ENCODE data around the gene MYL6B.
A peak's percentile ranks its signal among the peaks of the same experiment; 100 is the strongest.

The MYL6B gene

DNA sequence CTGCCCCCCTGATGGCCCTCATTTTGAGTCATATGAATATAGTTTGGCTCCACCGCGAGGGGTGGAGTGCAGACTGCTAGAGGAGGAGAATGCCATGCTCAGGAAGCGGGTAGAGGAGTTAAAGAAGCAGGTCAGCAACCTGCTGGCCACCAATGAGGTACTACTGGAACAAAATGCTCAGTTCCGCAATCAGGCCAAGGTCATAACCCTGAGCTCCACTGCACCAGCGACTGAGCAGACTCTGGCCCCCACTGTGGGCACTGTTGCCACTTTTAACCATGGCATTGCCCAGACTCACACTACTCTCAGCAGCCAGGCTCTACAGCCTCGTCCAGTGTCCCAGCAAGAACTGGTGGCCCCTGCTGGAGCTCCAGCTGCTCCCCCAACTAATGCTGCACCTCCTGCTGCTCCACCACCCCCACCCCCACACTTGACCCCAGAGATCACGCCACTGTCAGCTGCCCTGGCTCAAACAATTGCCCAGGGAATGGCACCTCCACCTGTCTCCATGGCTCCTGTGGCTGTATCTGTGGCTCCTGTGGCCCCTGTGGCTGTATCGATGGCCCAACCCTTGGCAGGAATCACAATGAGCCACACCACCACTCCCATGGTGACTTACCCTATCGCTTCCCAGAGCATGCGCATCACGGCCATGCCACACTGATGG lies 31.1 kb upstream of the MYL6B start:
- no peak for FAIRE-seq

DNA sequence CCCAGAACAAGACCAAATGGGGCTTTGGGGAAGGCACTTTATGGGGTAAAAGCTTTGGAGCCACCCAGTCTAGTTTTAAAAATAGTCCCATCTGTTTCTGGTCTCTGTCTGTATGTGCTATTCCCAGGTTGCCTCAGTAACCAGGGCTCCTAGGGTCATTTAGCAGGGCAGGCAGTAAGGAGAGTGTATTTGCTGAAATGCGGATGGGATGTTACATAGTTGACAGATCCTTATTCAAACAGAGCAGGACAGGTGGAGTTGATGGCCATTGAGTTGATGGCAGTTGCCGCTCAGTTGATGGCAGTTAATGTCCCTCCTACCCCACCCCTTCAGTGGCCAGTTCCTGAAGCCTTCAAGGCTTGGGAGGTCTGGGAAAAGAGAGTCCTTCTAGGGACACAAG lies 29.8 kb upstream of the MYL6B start:
- DNase-seq (ENCODE audit: insufficient read length, low spot score) (no peak), FAIRE-seq (no peak)

More for the DNA sequence above, 31.1 kb upstream of the MYL6B start:
- DNase-seq (ENCODE audit: insufficient read length, low spot score), result no peak

DNA sequence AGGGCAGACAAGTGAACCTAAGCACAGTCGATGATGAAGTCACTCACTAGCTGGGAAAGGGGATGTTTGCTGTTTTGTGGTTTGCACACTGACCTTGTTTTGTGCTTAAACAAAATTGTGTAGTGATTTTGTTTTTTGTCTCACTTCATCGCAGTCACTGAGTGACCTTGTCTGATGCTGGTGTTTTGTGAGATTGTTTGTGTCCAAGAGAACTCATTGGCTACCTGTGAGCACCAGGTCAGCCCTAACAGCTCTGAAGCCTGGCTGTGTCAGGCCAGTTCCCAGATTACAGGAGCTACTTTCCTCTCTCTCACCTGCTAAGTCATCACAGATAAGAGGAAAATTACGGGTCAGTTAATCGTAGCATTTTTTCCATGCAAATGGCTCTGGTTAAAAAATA lies 28.3 kb upstream of the MYL6B start:
- DNase-seq (ENCODE audit: insufficient read length, low spot score) (no peak), FAIRE-seq (no peak)

DNA sequence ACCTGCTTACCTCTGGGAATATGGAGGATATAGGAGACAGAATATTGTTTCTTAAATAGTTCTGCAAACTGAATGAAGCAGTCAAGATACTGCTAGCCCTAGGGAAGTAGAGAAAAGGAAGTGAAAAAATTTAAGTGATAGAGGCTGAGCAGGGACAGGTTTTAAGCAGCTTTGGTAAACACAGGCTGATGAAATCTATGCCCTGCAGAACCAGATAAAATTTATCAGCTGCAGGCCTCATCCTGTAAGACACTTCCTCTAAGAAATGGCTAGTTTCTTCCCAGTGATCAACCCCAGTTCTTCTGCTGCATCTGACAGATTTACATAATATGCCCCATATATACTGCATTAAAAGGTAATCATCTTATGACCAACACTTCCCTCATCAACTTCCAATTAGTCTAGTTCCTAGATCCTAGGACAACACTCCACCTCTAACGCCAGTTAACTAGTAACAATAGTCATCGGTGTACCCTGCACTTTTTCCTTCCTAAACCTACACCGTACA lies 25.6 kb upstream of the MYL6B start:
- DNase-seq (ENCODE audit: insufficient read length, low spot score) (no peak), FAIRE-seq (no peak)

DNA sequence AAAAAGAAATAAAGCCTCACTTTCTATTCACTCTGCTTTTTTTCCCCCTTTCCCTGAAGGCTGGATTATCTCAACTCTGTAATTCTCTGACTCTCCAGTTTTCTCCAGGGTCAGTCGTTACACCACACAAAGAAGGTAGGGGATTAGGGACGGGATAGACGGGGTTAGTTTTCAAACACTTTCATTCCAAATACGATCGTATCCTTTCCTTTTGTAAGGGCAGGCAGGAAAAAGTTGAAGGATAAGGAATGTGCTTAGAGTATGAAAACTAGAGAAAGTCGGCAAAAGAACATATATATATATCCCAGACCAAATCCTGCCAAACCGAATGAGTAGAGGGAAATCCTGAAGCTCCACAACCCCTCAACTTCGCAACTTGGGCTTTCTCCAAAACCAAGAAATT lies 24.9 kb upstream of the MYL6B start:
- no peak for FAIRE-seq
- no peak for DNase-seq (ENCODE audit: insufficient read length, low spot score)

DNA sequence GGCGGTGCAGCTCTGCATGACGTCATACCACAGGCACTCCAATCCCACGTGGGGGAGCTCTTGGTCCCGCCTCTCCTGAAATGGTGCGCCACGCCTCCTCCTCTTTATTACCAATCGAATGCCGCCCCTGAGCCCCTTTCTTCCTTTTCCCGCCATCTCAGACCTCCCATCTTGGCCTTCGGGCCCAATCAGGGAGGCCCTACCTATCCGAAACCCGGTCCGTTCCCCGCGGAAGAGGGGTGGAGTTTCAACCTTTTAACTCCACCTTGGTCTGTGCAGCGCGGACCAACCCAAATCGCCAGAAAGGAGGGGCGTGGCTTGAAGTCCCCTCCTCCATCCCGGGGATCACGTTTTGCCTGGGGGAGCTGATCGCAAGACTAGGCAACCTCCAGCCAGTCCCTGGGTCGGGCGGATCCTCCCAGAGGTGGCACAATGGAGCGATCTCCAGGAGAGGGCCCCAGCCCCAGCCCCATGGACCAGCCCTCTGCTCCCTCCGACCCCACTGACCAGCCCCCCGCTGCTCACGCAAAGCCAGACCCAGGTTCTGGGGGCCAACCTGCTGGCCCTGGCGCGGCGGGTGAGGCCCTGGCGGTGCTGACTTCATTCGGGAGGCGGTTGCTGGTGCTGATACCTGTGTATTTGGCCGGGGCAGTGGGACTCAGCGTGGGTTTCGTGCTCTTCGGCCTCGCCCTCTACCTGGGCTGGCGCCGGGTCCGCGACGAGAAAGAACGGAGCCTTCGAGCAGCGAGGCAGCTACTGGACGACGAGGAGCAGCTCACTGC lies 24.3 kb upstream of the MYL6B start, which contains the start of gene ESYT1:
ESYT1 (plus strand) TSS at position 380 of the 782 bp plus-strand sequence; CDS start at position 433, 53 bp downstream.
- FAIRE-seq, result peak; percentile 80

DNA sequence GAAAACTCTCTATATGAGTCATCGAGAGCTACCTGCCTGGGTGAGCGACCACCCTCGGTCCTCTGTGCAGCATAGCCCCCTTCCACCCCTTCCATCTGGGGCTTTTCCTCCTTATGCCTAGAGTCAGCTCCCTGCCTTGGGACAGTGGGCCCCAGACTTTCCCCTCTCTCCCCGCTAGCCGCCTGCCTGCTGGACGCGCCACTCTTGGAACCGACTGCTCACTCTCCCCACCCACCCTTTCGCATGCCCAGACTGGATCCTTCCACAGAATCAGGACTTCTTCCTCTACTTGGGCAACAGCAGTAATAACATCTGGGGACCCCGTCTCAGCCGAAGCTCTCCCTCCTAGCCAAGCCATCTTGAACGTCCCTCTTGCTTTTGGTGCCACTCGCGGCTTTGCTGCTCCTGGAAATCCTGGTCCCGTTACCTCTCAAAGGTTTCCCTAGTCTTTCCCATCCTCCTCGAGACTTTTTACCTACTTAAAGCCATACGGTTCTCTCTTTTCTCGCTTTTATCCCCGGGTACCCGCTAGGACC lies 23.6 kb upstream of the MYL6B start:
- DNase-seq (ENCODE audit: insufficient read length, low spot score) (no peak), FAIRE-seq (no peak)

More for the DNA sequence above, 24.3 kb upstream of the MYL6B start, which contains the start of gene ESYT1:
- peak; percentile 98 for DNase-seq (ENCODE audit: insufficient read length, low spot score)

DNA sequence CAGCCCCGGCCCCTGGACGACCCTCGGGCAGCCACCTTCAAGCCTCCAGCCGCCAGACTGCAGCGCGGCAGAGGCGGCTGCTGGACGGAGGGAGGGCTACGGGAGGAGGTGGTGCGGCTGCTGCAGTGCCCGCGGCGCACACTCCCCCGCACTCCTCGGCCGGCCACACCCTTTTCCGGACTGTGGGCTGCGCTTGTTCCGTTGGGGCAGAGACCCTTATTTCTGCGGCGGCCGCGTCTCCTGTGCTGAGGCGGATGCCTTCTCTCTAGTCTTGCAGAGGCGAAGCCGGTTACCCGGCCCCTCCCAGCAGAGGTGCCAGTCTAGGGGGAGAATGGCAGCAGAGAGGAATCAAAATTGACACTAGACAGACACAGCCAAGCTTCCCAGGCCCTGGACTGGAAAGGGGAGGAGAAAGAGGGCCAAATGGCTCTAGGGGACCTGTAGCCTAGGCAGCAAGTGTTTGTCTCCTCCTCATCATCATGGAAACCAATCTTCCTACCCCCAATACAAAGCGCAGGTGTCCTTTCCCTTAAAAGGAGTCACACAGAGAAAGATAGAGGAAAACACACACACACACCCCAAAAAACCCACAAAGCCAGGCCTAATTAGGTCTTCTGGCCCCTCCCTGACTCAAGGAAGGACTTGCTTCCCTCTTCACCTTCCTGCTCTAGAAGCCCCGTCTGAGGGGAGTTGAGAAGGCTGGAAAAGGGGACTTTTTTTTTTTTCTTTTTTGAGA lies 23.0 kb upstream of the MYL6B start:
- DNase-seq (ENCODE audit: insufficient read length, low spot score) (peak; percentile 39), FAIRE-seq (no peak)

DNA sequence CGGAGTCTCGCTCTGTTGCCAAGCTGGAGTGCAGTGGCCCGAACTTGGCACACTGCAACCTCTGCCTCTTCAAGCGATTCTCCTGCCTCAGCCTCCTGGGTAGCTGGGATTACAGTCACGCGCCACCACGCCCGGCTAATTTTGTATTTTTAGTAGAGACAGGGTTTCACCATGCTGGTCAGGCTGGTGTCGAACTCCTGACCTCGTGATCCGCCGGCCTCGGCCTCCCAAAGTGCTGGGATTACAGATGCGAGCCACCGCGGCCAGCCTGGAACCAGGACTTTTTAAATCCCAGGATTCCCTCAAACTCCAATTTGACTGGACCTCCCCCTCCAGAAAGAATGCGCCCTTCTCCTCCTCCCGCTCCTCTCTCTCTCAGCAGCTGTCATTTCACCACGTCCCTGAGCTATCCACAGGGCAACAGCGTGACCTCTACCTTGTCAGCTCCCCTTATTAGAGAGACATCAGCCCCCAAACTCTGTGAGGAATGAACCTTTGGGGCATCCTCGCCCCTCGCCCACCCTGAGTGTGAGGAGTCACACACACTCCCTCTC lies 22.4 kb upstream of the MYL6B start:
- FAIRE-seq (no peak), DNase-seq (ENCODE audit: insufficient read length, low spot score) (no peak)

DNA sequence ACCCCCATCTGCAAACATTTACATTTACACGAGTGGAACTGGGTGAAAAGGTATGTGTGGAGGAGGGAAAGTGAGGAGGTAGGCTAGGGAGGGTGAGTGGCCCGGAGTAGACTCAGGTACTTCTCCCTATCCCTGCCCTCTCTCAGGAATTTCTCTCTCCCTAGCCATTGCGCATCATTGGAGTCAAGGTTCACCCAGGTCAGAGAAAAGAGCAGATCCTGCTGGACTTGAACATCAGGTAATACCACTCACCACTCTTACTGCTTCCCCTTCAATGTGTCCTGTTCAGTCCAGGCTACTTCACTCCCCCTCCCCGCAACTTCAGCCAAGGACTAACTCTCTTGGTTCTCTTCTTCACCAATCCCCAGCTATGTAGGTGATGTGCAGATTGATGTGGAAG lies 21.5 kb upstream of the MYL6B start:
- FAIRE-seq (no peak), DNase-seq (ENCODE audit: insufficient read length, low spot score) (no peak)

DNA sequence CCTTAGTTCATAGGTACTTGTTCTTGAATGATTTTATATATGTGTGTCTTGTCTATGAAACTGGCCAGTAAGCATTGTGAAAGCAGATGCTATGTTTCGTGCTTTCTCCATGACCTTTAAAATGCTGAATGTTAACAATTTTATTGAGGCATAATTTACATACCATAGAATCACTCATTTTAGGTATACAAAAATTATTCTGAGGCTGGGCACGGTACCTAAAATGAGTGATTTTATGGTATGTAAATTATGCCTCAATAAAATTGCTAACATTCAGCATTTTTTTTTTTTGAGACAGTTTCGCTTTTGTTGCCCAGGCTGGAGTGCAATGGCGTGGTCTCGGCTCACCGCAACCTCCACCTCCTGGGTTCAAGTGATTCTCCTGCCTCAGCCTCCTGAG lies 17.5 kb upstream of the MYL6B start:
- DNase-seq (ENCODE audit: insufficient read length, low spot score) (no peak), FAIRE-seq (no peak)

DNA sequence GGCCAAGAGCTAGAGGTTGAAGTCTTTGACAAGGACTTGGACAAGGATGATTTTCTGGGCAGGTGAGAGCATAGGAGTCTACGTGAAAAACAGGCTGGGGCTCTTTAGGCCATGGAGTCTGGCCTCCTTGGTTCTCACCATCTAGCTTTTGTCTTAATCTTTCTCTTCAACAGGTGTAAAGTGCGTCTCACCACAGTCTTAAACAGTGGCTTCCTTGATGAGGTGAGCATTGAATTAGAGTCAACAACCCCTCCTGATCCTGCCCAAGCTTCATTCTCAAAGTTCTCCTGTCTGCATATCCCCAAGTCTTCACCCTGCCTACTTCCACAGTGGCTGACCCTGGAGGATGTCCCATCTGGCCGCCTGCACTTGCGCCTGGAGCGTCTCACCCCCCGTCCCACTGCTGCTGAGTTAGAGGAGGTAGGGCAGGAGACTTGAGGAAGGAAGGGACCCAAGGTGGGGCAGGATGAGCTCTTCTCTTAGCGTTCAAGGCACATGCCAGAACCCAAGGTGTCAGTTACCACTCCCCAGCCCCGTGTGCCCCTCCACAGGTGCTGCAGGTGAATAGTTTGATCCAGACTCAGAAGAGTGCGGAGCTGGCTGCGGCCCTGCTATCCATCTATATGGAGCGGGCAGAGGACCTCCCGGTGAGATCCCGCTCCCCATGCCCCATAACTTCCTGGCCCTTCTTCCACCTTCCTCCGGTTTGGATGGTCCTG lies 14.4 kb upstream of the MYL6B start:
- no peak for FAIRE-seq

DNA sequence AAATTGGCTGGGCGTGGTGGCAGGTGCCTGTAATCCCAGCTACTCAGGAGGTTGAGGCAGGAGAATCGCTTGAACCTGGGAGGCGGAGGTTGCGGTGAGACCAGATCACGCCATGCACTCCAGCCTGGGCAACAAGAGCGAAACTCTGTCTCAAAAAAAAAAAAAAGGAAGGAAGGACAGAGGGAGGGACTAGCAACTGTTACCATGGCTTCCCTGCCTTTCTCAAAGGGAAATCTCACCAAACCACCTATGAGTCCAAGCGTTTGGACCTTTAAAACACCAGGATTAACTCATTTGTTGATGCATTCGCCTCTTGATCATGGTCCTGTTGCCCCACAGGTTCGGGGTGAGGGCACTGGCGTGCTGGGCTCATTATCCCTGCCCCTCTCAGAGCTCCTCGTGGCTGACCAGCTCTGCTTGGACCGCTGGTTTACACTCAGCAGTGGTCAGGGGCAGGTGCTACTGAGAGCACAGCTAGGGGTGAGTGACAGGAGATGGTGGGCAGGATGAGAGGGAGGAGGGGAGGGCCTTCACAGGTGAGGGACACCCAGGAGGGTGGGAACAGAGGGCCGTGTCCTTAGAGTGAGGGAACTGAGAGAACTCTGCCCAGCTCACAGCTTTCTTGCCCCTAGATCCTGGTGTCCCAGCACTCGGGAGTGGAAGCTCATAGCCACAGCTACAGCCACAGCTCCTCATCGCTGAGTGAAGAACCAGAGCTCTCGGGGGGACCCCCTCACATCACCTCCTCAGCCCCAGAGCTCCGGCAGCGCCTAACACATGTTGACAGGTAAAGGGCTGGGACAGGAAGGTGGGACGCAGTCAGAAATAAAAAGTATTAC lies 10.2 kb upstream of the MYL6B start:
- DNase-seq (ENCODE audit: insufficient read length, low spot score), result no peak
- no peak for FAIRE-seq

More for the DNA sequence above, 14.4 kb upstream of the MYL6B start:
- no peak for DNase-seq (ENCODE audit: insufficient read length, low spot score)

DNA sequence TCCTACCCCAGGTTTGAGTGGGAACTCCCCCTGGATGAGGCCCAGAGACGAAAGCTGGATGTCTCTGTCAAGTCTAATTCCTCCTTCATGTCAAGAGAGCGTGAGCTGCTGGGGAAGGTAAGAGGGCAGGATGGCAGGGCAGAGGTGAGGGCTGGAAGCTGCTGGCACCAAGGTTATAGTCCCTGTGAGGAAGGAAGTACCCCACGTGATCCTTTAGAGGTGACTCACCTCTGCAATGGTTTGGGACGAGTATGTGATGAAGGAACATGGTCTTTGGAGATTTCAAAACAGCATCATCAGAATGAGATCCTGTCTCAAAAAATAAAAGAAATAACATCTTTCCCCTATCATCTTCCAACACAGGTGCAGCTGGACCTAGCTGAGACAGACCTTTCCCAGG lies 9.2 kb upstream of the MYL6B start:
- DNase-seq (ENCODE audit: insufficient read length, low spot score), result no peak
- FAIRE-seq, result no peak

DNA sequence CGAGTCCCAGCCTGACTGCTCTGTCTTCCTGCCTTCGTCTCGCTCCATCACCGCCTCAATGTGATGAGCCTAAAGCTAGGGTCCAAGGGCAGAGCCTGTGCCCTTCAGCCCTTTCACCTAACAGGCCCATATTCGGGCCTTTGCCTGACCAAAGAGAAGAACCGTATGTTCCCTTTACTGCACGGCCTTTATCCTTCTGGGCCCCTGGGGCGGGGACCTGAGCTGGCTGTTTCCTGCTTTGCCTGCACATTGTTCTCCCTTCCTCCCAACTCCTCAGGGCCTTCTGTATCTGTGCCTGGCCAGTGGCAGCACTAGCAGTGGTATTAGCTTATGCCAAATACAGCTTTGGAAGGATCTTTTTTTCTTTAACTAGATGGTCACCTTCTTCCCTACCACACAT lies 8.5 kb upstream of the MYL6B start:
- FAIRE-seq, result no peak

DNA sequence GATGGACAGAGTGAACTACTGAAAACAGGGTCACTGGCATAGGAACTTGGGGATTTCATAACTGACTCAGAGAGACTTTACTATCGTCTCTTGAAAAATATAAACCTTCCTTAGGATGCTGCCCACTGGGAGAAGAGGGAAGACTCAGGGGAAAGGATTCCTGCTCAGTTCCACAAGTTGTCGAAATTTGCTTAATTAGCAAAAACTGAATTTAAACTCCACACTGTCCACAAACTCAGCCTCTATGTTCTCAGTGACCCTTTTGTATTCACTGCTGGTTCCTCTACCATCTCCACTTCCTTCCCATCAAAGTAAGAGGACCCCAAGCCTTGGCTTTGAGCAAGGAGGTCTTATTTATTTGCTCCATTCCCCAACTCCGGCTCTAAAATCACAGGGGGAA lies 7.2 kb upstream of the MYL6B start:
- FAIRE-seq (no peak), DNase-seq (ENCODE audit: insufficient read length, low spot score) (no peak)

More for the DNA sequence above, 8.5 kb upstream of the MYL6B start:
- no peak for DNase-seq (ENCODE audit: insufficient read length, low spot score)

DNA sequence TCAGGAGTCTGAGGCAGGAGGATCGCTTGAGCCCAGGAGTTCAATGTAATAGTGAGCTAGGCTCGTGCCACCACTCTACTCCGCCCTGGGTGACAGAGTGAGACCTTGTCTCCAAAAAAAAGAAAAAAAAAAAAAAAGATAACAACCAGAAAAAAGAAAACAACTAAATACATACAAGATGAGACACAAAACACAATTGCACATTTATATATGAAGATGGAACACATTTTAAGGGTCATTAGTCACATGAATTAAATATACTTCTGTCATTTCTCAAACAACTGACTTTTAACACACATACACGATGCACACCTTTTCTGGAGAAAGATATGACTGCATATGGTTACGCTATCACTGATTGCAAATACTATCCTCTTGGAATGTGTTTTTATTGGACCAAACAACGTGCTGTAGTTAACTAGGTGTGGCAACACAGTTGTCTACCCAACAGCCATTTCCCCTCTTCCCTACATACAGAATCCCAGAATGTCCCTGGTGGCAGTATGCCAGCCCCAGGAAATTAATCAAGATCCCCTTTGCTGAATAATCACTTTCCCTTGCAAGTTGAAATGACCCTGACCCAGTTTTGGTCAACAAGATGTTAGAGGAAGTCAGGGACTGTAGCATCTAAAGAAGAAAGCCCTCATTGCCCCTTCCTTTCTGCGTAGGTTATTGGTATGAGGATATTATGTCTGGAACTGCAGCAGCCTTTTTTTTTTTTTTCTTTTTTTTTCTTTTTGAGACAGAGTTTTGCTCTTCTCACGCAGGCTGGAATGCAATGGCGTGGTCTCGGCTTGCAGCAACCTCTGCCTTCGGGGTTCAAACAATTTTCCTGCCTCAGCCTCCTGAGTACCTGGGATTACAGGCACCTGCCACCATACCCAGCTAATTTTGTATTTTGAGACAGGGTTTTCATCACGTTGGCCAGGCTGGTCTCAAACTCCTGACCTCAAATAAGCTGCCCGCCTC lies 5.6 kb upstream of the MYL6B start:
- FAIRE-seq (no peak), DNase-seq (ENCODE audit: insufficient read length, low spot score) (no peak)

DNA sequence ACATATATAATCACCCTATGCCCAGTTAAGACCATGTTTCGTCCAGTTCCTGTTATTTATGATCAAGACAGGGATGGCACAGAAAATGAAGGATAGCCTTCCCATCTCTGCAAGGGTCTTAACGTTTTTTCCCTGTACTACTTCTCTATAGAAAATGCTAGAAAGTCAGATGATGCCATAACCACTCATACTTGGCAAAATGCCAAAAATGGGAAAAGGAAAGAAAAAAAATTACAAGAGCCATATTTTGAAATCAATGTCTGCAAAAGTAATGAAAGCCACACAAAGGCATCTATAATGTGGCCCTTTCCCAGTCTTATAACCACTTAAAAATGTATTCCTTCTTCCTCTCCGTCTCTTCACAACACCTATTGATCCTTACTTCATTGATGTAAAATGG lies 1.8 kb upstream of the MYL6B start:
- no peak for DNase-seq (ENCODE audit: insufficient read length, low spot score)
- no peak for FAIRE-seq
